HEK293 (cell line): ENCODE measurements around the gene KCNT1.

ENCODE experiments used
- CTCF ChIA-PET: fragments of 350-600 bp; formaldehyde crosslinking; extraction: SDS; loops from one replicate; lab custom pipeline; 2021; ENCODE audit warnings: antibody characterized with exemption; lab: Yijun Ruan, JAX
- POLR2A ChIA-PET: fragments of 300-600 bp; formaldehyde crosslinking; extraction: SDS; loops from one replicate; lab custom pipeline; 2020; ENCODE audit warnings: antibody characterized with exemption, inconsistent platforms; lab: Yijun Ruan, JAX
- H3K27ac ChIP-seq: fragments of 200-500 bp; sonication (Bioruptor generic); 2 replicates; pipeline ENCODE4 v1.5.1; 2014; ENCODE audit warnings: low read depth, low read length, control low read depth, inconsistent platforms; ENCODE audit errors: extremely low read depth
- H3K36me3 ChIP-seq, 2 experiments: fragments of 200-500 bp in 1 of 2; sonication (Bioruptor generic) in 1 of 2; 1 replicate in 1 of 2; 2 replicates in 1 of 2; pipeline ENCODE4 v1.5.1; 2014 to 2017; ENCODE audit warnings: inconsistent platforms in 2 of 2, low read length in 2 of 2; ENCODE audit not compliant: control insufficient read depth in 2 of 2, insufficient read depth in 1 of 2
- H3K4me1 ChIP-seq: fragments of 200-500 bp; sonication (Bioruptor generic); 2 replicates; pipeline ENCODE4 v1.5.1; 2014; ENCODE audit warnings: mild to moderate bottlenecking, low read length, inconsistent platforms; ENCODE audit not compliant: control insufficient read depth, insufficient read depth
- H3K4me3 ChIP-seq: 2 replicates; pipeline ENCODE4 v1.5.1; 2011; ENCODE audit warnings: low read depth, mild to moderate bottlenecking, control low read depth, low read length, moderate library complexity
- H3K9me3 ChIP-seq: fragments of 200-500 bp; sonication (Bioruptor generic); 2 replicates; pipeline ENCODE4 v1.5.1; 2014; ENCODE audit warnings: low read depth, low read length, inconsistent platforms; ENCODE audit not compliant: control insufficient read depth, insufficient read depth
- GLIS2 ChIP-seq: fragments of 450-650 bp; formaldehyde crosslinking; IDR thresholded peaks from 2 replicates; pipeline ENCODE4 v1.5.1; 2016; ENCODE audit warnings: missing biosample characterization, missing genetic modification characterization
- HOXA7 ChIP-seq: sonication (generic); formaldehyde crosslinking; IDR thresholded peaks from 2 replicates; pipeline ENCODE4 v1.8.1; 2022; ENCODE audit warnings: missing genetic modification reagents, borderline replicate concordance
- HOXD13 ChIP-seq: sonication (generic); formaldehyde crosslinking; IDR thresholded peaks from 2 replicates; pipeline ENCODE4 v1.8.0; 2022; ENCODE audit warnings: missing genetic modification reagents, borderline replicate concordance
- SALL2 ChIP-seq: fragments of 450-650 bp; formaldehyde crosslinking; IDR thresholded peaks from 2 replicates; pipeline ENCODE4 v1.5.0; 2017; ENCODE audit warnings: missing biosample characterization, mild to moderate bottlenecking, missing genetic modification characterization, borderline replicate concordance
- SP3 ChIP-seq: fragments of 450-650 bp; formaldehyde crosslinking; IDR thresholded peaks from 2 replicates; pipeline ENCODE4 v1.5.1; 2016; ENCODE audit warnings: missing biosample characterization, missing genetic modification characterization
- WT1 ChIP-seq: fragments of 450-650 bp; formaldehyde crosslinking; IDR thresholded peaks from 2 replicates; pipeline ENCODE4 v1.5.1; 2016; ENCODE audit warnings: missing biosample characterization, missing genetic modification characterization
- ZBTB17 ChIP-seq: fragments of 450-650 bp; formaldehyde crosslinking; IDR thresholded peaks from 2 replicates; pipeline ENCODE4 v1.5.1; 2016; ENCODE audit warnings: missing biosample characterization, missing genetic modification characterization
- ZBTB7A ChIP-seq: fragments of 450-650 bp; formaldehyde crosslinking; IDR thresholded peaks from 2 replicates; pipeline ENCODE4 v1.5.1; 2016; ENCODE audit warnings: low read depth, missing biosample characterization, missing genetic modification characterization
- ZIC2 ChIP-seq: fragments of 450-650 bp; formaldehyde crosslinking; IDR thresholded peaks from 2 replicates; pipeline ENCODE4 v1.5.1; 2016; ENCODE audit warnings: missing biosample characterization, missing genetic modification characterization
- ZNF132 ChIP-seq: fragments of 450-650 bp; formaldehyde crosslinking; IDR thresholded peaks from 2 replicates; pipeline ENCODE4 v1.5.1; 2017; ENCODE audit warnings: missing biosample characterization, missing genetic modification characterization, borderline replicate concordance
- ZNF146 ChIP-seq: fragments of 450-650 bp; formaldehyde crosslinking; IDR thresholded peaks from 2 replicates; pipeline ENCODE4 v1.5.1; 2016; ENCODE audit warnings: missing biosample characterization, missing genetic modification characterization
- ZNF174 ChIP-seq: fragments of 450-650 bp; formaldehyde crosslinking; IDR thresholded peaks from 2 replicates; pipeline ENCODE4 v1.5.0; 2017; ENCODE audit warnings: missing biosample characterization, mild to moderate bottlenecking, missing genetic modification characterization
- ZNF404 ChIP-seq: fragments of 450-650 bp; formaldehyde crosslinking; IDR thresholded peaks from 2 replicates; pipeline ENCODE4 v1.5.1; 2017; ENCODE audit warnings: missing biosample characterization, missing genetic modification characterization
- ZNF423 ChIP-seq: fragments of 450-650 bp; formaldehyde crosslinking; IDR thresholded peaks from 2 replicates; pipeline ENCODE4 v1.5.1; 2016; ENCODE audit warnings: missing biosample characterization, missing genetic modification characterization
- ZNF600 ChIP-seq: fragments of 450-650 bp; formaldehyde crosslinking; IDR thresholded peaks from 2 replicates; pipeline ENCODE4 v1.5.1; 2016; ENCODE audit warnings: missing biosample characterization, missing genetic modification characterization
- ZNF654 ChIP-seq: fragments of 450-650 bp; formaldehyde crosslinking; IDR thresholded peaks from 2 replicates; pipeline ENCODE4 v1.5.1; 2016; ENCODE audit warnings: low read depth, missing biosample characterization, missing genetic modification characterization
- ZNF664 ChIP-seq: fragments of 450-650 bp; formaldehyde crosslinking; IDR thresholded peaks from 2 replicates; pipeline ENCODE4 v1.5.1; 2016; ENCODE audit warnings: missing biosample characterization, missing genetic modification characterization
- ZNF677 ChIP-seq: fragments of 450-650 bp; IDR thresholded peaks from 2 replicates; pipeline ENCODE4 v1.5.0; 2018; ENCODE audit warnings: missing biosample characterization, mild to moderate bottlenecking, missing genetic modification characterization, moderate library complexity
- ZNF701 ChIP-seq: fragments of 450-650 bp; formaldehyde crosslinking; IDR thresholded peaks from 2 replicates; pipeline ENCODE4 v1.5.1; 2016; ENCODE audit warnings: missing biosample characterization, missing genetic modification characterization
- ZNF76 ChIP-seq: fragments of 450-650 bp; formaldehyde crosslinking; IDR thresholded peaks from 2 replicates; pipeline ENCODE4; 2016; ENCODE audit warnings: low read depth, missing biosample characterization, missing genetic modification characterization, borderline replicate concordance
- ZSCAN23 ChIP-seq: fragments of 450-650 bp; formaldehyde crosslinking; IDR thresholded peaks from 2 replicates; pipeline ENCODE4 v1.5.1; 2016; ENCODE audit warnings: missing biosample characterization, missing genetic modification characterization
- ZSCAN30 ChIP-seq: fragments of 450-650 bp; IDR thresholded peaks from 2 replicates; pipeline ENCODE4 v1.5.1; 2018; ENCODE audit warnings: missing biosample characterization, mild to moderate bottlenecking, missing genetic modification characterization, moderate library complexity
- TF ChIP-seq, protein P1 (sequence below): fragments of 450-650 bp; formaldehyde crosslinking; IDR thresholded peaks from 2 replicates; pipeline ENCODE4 v1.5.1; 2016; ENCODE audit warnings: missing biosample characterization, missing genetic modification characterization
- TF ChIP-seq, protein P2 (sequence below): fragments of 450-650 bp; formaldehyde crosslinking; IDR thresholded peaks from 2 replicates; pipeline ENCODE4 v1.5.1; 2016; ENCODE audit warnings: missing biosample characterization, missing genetic modification characterization
- TF ChIP-seq, protein P3 (sequence below): fragments of 450-650 bp; formaldehyde crosslinking; IDR thresholded peaks from 2 replicates; pipeline ENCODE4 v1.5.1; 2016; ENCODE audit warnings: missing biosample characterization, missing genetic modification characterization
- TF ChIP-seq, protein P4 (sequence below): fragments of 450-650 bp; formaldehyde crosslinking; IDR thresholded peaks from 2 replicates; pipeline ENCODE4 v1.5.1; 2016; ENCODE audit warnings: missing biosample characterization, missing genetic modification characterization

KCNT1 gene

DNA sequence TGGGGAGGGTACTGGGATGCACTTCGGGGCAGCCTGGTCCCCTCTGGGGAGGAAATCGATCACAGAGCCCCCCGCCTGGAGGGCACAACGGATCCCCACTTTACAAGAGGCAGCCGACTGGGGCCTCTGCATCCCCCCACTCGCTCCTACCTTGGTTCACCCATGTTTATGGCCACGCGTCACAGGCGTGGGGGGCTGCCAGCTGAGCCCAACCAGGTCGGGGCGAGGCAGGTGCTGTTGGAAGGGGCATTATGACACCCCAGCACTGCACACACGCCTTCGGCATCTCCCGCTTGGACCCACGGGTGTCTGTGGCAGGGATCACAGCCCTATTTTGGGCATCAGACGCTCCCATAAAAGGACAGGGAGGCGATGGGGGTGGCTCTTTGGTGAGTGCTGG lies 17.3 kb upstream of the KCNT1 start:
- Histone ChIP-seq H3K36me3 (no peaks in the 10 kb centered on the region), H3K9me3 (no peaks in the 10 kb centered on the region), H3K4me1 (no peaks in the 10 kb centered on the region), H3K27ac (no peak overlapping the region), H3K4me3 (no peak overlapping the region)
- ChIA-PET CTCF (interaction anchor here (0.6 kb wide), 1 partner anchor 16 kb away, joined by 3 read pairs; no protein-coding TSS in a partner anchor), POLR2A (no interaction called here)
- TF ChIP-seq ZNF664 (tag by site-specific recombination) (no peak), SP3 (no peak), ZNF146 (no peak), WT1 (tag by site-specific recombination) (no peak), ZSCAN23 (tag by site-specific recombination) (no peak), SALL2 (no peak), ZIC2 (tag by site-specific recombination) (no peak), ZNF76 (tag by site-specific recombination) (no peak), HOXD13 (CRISPR knock-in tag) (no peak), ZBTB7A (tag by site-specific recombination) (no peak)
- TF ChIP-seq, protein P1, sequence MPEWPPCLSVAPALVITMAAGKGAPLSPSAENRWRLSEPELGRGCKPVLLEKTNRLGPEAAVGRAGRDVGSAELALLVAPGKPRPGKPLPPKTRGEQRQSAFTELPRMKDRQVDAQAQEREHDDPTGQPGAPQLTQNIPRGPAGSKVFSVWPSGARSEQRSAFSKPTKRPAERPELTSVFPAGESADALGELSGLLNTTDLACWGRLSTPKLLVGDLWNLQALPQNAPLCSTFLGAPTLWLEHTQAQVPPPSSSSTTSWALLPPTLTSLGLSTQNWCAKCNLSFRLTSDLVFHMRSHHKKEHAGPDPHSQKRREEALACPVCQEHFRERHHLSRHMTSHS, result no peak
- TF ChIP-seq, protein P2, sequence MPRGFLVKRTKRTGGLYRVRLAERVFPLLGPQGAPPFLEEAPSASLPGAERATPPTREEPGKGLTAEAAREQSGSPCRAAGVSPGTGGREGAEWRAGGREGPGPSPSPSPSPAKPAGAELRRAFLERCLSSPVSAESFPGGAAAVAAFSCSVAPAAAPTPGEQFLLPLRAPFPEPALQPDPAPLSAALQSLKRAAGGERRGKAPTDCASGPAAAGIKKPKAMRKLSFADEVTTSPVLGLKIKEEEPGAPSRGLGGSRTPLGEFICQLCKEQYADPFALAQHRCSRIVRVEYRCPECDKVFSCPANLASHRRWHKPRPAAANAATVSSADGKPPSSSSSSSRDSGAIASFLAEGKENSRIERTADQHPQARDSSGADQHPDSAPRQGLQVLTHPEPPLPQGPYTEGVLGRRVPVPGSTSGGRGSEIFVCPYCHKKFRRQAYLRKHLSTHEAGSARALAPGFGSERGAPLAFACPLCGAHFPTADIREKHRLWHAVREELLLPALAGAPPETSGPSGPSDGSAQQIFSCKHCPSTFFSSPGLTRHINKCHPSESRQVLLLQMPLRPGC (tag by site-specific recombination), result no peak

DNA sequence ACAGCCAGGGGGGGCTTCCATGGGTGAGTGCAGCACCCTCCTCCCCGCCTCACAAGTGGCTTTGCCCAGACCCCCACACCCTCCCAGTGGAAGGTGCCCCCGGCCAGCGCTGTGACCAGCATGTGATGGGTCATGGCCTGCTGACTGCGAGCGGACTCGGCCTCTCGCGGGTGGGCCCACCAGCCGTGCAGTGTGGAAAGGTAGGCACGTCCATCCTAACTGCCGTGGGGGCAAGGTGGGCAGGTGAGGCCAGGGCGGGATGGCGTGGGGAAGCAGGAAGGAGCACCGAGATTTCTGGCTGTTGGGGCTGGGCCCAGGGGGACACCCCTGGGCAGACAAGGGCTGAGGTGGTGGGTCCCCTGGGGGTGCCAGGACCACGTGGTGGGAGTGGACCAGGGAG lies 14.8 kb upstream of the KCNT1 start:
- no peaks in the 10 kb centered on the region for H3K9me3 ChIP-seq
- POLR2A ChIA-PET, result no interaction called here
- TF ChIP-seq ZBTB17 (tag by site-specific recombination) (no peak), GLIS2 (peak; percentile 40; the same call in 1 of the 2 replicates), HOXA7 (CRISPR knock-in tag) (no peak), ZNF404 (tag by site-specific recombination) (no peak), ZNF654 (no peak), ZNF701 (no peak)
- CTCF ChIA-PET, result no interaction called here
- H3K27ac ChIP-seq, result no peak overlapping the region
- H3K36me3 ChIP-seq, result no peaks in the 10 kb centered on the region
- no peak overlapping the region for H3K4me3 ChIP-seq
- H3K4me1 ChIP-seq, result no peaks in the 10 kb centered on the region

DNA sequence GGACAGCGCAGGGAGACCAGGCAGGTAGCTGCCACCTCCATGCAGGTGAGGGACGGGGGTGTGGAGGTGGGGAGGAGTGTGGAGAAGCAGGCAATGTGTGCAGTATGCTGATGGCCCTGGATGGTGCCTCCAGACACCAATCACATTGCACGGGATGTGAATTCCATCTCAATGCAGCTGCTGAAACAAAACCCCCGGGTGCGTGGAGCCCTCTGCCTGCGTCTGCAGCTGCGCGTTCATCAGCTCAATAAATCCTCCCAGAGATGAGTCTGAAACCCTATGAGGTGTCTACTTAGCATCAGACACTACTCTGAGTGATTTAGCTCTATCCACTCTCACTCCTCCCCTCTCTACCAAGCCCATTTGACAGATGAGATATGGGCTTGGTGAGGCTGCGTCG lies 13.0 kb upstream of the KCNT1 start:
- H3K4me3 ChIP-seq, result no peak overlapping the region
- H3K4me1 ChIP-seq, result no peaks in the 10 kb centered on the region
- POLR2A ChIA-PET, result no interaction called here
- no peak overlapping the region for H3K27ac ChIP-seq
- no peaks in the 10 kb centered on the region for H3K36me3 ChIP-seq
- no peaks in the 10 kb centered on the region for H3K9me3 ChIP-seq
- CTCF ChIA-PET, result no interaction called here
- TF ChIP-seq, protein P3, sequence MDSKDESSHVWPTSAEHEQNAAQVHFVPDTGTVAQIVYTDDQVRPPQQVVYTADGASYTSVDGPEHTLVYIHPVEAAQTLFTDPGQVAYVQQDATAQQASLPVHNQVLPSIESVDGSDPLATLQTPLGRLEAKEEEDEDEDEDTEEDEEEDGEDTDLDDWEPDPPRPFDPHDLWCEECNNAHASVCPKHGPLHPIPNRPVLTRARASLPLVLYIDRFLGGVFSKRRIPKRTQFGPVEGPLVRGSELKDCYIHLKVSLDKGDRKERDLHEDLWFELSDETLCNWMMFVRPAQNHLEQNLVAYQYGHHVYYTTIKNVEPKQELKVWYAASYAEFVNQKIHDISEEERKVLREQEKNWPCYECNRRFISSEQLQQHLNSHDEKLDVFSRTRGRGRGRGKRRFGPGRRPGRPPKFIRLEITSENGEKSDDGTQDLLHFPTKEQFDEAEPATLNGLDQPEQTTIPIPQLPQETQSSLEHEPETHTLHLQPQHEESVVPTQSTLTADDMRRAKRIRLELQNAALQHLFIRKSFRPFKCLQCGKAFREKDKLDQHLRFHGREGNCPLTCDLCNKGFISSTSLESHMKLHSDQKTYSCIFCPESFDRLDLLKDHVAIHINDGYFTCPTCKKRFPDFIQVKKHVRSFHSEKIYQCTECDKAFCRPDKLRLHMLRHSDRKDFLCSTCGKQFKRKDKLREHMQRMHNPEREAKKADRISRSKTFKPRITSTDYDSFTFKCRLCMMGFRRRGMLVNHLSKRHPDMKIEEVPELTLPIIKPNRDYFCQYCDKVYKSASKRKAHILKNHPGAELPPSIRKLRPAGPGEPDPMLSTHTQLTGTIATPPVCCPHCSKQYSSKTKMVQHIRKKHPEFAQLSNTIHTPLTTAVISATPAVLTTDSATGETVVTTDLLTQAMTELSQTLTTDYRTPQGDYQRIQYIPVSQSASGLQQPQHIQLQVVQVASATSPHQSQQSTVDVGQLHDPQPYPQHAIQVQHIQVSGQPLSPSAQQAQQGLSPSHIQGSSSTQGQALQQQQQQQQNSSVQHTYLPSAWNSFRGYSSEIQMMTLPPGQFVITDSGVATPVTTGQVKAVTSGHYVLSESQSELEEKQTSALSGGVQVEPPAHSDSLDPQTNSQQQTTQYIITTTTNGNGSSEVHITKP (tag by site-specific recombination), result no peak
- no peak for TF ChIP-seq ZSCAN30 (tag by site-specific recombination)
- TF ChIP-seq, protein P4, sequence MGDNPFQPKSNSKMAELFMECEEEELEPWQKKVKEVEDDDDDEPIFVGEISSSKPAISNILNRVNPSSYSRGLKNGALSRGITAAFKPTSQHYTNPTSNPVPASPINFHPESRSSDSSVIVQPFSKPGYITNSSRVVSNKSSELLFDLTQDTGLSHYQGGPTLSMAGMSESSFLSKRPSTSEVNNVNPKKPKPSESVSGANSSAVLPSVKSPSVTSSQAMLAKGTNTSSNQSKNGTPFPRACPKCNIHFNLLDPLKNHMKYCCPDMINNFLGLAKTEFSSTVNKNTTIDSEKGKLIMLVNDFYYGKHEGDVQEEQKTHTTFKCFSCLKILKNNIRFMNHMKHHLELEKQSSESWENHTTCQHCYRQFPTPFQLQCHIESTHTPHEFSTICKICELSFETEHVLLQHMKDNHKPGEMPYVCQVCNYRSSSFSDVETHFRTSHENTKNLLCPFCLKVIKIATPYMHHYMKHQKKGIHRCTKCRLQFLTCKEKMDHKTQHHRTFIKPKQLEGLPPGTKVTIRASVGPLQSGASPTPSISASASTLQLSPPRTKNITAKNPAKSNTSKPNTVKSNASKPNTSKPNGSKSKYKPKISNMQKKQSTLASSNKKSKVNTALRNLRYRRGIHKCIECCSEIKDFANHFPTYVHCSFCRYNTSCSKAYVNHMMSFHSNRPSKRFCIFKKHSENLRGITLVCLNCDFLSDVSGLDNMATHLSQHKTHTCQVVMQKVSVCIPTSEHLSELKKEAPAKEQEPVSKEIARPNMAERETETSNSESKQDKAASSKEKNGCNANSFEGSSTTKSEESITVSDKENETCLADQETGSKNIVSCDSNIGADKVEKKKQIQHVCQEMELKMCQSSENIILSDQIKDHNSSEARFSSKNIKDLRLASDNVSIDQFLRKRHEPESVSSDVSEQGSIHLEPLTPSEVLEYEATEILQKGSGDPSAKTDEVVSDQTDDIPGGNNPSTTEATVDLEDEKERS (tag by site-specific recombination), result no peak
- TF ChIP-seq ZNF174, result no peak
- TF ChIP-seq ZNF132 (tag by site-specific recombination), result no peak
- no peak for TF ChIP-seq ZNF677
- no peak for TF ChIP-seq ZNF600
- no peak for TF ChIP-seq ZNF423 (tag by site-specific recombination)
